Activated T-helper 1 cell treated with anti-CD3 and anti-CD28 coated beads, Interleukin-2, amount 50 U/mL, for 16 hours (primary cell): ENCODE data around the gene RFLNA.

Experiments used
- DNase-seq, 2 donors: peaks; one replicate each; pipeline ENCODE4 v3.0.0-alpha.2; 2020; ENCODE audit warnings: low read depth in 1 of 2, low spot score in 1 of 2

The RFLNA gene, protein sequence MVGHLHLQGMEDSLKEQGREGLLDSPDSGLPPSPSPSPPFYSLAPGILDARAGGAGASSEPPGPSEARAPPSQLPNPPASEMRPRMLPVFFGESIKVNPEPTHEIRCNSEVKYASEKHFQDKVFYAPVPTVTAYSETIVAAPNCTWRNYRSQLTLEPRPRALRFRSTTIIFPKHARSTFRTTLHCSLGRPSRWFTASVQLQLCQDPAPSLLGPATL

DNA sequence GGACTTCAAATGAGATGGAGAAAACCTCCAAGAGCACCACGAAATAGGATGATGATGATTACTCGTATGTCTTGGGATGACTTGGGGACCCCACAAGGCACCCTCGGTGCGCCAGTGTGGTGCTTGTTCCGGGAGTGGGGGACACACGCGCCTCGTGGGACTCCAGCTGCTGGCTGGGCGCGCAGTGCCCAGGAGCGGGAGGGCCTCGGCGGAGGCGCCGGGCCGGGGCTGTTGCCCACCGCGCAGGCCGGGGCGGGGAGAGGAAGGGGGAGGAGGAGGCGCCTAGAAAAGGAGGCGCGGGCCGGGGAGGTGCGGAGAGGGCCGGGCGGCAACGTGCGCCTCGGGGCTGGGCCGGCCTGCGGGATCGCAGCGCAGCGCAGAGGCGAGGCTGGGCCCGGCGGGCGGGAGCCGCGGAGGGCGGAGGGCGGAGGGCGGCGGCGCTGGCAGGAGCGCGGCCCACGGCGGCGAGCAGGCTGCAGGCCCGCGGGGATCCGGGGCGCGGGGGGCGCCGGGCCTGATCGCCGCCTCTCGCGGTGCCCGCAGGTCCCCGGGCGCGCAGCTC, at the start of gene RFLNA:
TSS of gene RFLNA (plus strand) at position 314 of the 562 bp plus-strand sequence. CDS start 337 bp downstream, outside the sequence.
- DNase-seq: no peak

DNA sequence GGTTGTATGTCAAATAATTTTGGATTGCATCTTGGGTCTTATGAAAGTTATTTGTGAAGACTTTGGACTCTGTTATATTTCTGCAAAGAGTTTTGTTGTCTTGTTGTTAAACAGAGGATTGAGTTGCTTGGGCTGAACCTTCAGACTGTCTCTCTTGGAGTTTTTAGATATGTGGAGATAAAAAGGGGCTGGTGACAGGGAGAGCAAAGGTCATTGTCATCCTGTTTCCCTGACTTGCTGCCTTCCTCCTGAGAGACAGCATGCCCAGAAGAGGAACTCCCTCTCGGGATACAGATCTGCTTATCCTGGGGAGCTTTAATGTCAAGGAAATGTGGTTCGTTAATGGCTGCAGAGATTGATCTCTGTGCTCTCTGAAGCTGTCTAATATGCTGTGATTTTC, 47.6 kb upstream of the RFLNA start:
- DNase-seq: no peak

DNA sequence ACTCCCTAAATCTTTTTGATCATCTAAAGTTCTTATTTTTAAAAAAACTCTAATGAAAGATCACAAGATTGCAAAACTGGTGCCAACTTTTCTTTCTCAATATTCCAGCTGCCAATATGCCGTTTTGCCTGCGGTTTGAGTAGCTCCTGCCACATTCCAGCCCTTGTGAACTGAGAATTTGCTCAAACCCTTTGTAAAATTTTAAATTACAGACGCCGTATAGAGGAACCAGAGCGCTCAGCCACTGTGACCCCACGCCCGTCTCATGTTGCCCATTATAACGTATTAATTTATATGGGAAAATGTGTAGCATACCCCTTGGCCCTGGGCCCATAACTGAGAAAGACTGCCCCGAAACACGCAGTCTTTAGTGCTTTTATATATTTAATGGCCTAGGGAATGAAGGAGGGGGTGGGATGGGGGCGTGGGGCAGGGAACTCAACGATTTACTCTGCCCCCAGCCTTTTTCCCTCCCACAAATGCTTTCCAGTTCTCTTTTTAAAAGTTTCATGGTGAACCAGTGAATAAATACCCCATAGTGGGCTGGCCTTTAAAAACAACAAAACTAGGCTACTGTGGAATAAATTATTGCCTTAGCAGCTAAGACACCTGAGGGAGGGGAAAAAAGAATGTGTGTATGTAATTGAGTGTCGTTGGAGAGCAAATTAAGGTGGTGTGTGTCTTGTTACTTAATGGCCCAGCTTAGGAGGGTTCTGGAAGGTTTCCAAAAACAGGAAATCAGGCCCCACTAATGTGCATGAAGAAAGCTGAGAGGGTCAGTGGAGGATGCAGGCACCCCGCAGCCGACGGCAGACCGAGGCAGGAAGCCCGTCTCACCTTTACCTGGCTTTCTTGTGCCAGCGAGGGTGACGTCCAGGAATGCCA, 45.7 kb upstream of the RFLNA start:
- DNase-seq: no peak

DNA sequence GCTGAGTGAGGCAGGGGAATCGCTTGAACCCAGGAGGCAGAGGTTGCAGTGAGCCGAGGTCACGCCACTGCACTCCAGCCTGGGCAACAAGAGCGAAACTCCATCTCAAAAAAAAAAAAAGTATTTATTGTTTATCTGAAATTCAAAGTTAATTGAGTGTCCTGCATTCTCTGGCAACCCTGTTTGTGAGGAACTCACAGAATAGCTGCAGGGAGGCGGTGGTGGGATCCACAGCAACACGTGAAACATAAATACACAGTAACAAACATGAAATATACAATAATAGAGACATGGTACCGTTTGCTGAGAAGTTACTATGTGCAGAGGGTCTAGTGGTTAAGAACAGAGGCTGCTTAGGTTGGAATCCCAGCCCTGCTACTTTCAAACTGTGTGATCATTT, 43.7 kb upstream of the RFLNA start:
- DNase-seq: no peak

DNA sequence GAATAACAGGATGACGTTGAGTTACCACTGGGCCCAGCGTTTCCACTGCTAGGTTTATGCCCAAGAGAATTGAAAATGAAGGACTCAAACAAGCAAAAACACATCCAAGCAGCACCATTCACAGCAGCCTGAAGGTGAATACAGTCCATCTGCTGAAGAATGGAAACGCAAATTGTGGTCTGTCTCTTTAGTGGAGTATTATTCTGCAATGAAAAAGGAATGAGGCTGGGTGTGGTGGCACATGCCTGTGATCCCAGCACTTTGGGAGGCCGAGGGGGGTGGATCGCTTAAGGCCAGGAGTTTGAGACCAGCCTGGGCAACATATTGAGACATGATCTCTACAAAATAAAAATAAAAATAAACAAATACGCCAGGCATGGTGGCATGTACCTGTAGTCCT, 41.9 kb upstream of the RFLNA start:
- DNase-seq: no peak

DNA sequence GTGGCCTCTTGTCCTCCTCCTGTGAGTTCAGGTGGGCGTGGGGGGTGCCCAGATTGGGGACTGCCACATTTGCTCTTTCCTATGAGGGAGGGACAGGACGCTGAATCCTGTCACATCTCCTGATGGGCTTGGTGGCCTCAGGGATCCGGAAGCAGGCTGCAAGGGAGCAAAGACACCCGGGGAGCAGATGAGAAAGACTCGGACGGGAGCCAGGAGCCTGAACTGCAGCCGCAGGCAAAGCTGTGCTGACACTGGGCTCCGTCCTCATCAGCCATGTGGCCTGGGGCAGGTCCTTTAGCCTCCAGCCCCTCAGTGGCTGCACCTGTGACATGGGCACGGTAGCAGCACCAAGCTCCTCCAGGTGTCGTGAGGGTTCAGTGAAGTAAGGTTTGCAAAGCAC, 40.8 kb upstream of the RFLNA start:
- DNase-seq: no peak

DNA sequence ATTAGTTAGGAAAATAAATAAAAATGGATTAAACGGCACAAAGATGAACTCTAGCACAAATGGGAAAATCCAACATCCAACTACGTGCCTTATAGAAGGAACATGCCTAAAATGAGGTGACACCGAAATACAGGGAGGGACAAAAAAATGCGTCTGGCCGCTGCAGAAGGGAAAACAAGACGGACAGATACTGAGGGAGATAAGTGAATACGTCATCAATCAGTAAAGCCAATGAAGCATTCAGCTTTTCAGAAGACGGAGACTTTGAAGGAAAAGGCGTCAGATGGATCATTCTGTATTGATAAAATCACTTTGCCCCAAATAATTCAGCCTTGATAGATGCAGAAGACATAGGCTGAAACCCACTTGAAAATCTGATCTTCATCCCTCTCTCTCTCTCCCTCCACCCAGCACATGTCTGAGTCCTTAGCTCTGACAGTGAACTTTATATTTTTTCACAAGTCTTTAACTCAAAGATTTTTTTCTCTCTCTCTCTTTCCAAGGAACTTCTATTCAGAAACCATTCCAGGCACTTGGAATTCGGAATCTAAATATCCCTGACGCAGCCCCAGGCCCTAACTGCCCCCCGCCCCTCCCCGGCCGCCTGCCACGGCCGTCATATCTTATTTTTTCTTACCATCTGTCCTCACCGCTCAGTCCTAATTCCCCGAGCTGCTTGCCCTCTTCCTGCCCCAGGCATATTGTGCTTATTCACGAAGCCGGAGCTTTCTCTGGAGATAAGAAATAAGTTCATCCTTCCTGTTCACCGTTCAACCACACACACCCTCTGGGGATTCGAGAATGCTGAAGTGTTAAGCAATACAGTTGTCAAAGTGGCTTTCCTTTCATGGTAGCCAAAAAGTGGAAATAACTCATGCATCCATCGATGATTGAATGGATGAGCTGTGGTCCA, 35.5 kb upstream of the RFLNA start:
- DNase-seq: no peak

DNA sequence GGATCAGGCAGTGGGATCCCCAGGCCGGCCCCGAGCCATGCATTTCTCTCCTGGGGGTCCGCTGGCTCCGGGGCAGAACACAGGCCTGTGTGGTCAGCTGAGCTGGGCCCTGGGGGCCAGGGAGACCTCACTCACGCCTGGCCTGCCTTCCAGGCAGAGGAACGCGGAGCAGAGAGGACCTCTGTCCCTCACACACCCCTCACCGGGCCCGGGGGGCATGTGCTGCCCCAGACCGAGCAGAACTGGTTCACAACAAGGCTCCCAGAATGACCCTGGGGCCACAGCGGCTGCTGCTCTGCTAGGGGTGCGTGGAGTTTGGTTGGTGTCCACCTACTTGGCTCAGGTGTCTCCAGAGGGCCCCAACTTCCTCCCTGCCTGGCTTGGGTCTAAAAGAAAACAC, 33.0 kb upstream of the RFLNA start:
- DNase-seq: no peak

DNA sequence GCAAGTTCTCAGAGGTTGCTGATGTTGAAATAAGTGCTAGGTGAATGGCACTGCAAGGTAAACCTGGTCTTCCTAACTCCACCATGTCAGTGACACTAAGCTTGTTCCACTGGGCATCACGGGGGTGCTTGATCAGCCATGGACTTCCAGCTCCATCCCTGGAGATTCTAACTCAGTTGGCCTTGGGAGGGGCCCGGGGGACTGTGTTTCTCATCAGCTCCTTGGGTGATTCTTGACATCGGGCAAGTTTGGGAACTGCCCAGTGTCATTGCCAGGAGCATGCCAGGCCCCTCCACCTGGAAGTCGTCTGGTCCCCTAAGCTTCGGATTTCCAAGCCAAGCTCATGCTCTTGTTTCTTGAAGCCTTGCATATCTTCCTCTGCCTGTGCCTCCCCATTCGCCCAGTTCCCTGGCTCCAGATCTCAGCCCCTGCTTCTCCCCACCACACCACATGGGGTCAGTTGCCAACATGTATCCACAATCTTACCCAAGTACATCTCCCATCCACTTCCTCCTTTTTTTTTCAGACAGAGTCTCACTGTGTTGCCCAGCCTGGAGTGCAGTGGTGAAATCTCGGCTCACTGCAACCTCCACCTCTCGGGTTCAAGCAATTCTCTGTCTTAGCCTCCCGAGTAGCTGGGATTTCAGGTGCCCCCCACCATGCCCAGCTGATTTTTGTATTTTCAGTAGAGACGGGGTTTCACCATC, 30.7 kb upstream of the RFLNA start:
- DNase-seq: no peak

DNA sequence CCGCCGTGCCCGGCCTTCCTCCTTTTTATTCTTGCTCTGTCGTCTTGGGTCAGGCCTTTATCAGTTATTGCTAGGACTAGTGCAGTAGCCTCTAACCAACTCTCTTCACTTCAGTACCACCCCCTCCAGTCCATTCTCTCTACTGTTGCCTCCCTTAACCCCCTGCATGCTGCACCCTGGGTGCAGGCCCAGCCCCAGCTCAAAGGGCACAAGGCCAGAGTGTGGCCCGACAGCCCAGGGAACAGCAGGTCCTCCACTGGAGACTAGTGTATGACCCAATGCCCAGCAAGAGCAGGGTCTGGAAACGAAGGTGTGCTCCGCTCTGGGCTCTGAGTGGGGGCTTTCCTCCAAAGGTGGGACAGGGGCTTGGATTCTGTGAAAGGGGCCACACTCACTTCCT, 30.0 kb upstream of the RFLNA start:
- DNase-seq: no peak

DNA sequence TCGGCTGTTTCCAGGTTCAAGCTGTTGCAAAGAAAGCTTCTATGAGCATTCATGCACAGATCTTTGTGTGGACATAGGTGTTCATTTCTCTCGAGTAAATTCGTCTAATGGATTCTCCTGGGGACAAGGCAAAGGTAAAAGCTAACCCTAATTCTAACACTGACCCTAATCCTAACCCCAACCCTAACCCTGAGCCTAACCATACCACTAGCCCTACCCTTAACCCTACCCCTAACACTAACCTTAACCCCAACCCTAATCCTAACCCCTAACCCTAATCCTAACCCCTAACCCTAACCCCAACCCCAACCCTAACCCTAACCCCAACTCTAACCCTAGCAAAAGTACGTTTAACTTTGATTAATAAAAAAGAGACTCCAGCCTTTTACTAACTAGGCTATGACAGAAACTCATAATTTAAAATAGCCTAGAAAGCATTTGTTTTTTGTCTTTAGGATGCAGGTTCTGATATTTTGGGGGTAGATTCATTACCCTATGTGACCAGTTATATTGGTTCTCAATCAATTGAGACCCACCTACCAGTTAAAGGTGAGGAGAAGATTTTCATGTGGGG, 27.6 kb upstream of the RFLNA start:
- no peak for DNase-seq

DNA sequence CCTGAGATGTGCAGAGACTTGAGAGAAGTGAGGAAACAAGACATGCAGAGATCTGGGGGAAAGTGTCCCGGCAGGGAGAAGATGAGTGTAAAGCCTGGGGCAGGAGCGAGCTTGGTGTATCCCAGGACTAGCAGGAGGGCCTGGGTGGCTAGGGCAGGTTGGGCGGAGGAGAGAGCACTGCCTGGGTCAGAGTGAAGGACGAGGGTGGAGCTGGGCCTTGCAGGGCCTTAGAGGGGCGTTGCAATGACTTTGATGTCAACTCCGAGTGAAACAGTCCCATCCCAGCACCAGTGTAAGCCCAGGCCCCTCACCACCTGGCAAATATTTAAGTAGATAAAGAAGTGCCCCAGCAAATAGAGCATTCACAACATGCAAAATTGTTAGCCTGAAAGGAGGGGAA, 24.2 kb upstream of the RFLNA start:
- DNase-seq: no peak

DNA sequence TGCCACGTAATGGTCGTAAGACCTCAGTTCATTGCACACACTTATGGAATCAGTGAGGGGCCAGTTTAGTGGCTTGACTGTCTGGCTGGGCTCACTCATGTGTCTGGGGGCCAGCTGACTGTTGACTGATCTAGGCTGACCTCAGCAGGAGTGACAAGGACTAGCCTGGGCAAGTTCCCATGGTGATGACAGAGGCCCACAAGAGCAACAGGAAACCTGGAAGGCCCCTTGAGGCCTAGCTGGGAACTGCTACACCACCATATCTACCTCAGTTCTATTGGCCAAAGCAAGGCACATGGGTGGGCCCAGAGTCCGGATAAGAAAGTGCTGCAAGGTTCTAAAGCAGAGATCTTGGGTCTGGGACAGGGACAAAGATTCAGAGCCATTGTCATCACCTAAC, 21.3 kb upstream of the RFLNA start:
- DNase-seq: no peak

DNA sequence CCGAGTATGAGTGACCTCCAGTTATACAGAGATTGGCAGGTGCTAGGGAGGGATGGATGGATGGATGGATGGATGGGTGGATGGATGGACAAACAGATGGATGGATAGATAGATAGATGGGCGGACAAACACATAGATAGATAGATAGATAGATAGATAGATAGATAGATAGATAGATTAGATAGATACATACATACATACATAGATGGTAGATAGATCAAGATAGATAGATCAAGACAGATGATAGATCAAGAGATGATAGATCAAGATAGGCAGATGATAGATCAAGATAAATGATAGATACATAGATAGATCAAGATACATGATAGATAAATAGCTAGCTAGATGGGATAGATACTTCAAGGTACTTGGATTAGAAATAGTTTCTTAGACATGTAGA, 18.6 kb upstream of the RFLNA start:
- DNase-seq: no peak

DNA sequence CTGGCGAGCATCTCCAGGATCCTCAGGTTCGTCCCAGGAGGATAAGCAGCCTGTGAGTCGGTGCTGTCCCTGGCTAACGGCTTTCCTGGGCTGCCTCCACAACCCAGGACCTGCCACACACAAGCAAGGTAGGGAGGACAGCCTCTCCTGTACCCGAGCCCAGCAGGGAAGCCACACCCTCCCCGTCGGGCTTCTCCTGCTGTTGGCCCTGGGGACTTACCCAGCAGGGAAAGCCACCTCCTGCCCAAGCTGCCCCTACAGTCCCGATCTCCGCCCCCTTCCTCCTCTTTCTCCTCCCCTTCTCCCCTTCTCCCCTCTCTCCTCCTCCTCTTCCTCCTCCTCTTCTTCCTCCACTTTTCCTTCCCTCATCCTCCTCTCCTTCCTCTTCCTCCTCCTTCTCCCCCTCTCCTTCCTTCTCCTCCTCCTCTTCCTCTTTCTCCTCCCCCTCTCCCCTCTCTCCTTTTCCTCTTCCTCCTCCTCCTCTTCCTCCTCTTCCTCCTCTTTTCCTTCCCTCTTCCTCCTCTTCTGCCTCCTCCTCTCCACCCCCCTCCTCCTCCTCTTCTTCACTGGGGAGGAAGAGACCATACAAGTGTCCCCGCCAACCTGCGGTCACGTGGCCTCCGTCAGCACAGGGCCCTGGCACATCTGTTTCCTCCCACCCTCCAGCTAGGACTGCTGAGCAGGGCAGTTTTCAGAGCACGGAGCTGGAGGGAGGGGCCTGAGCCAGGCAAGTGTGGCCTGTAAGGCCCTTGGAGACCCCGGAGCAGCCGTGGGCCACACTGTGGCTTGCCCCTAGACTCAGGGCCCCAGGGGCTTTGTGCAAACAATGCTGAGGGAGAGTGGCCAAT, 17.3 kb upstream of the RFLNA start:
- no peak for DNase-seq

DNA sequence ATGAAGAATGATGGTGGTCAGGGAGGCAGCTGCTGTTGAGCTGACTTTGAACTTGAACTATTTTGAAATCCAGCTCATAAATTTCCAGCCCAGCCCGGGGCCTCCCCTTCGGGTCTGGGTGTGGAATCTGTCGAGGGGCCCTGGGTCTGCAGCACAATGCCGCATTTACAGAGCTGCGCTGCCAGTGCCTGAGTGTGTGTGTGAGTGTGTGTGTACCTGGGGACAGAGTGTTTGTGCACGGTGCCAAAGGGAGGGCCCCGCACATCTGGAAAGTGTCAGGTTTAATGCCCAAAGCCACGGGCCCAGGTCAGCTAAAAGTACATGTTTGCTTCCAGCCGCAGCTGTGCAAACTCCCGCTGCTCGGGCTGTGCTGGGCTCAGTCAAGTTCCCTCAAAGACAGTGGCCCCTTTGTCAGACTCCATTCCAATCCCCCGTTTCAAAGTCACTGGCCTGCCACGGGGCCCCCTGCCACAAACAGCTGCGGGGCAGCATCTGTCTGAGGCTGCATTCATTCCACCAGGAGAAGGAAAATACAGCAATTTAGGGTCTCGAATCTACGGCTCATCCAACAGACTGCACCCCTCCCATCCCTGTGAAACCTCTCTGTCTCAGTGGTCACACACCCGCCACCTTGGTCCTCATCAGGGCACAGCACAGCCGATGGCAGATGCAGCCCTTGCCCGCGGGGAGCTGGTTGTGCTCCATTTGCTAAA, 16.3 kb upstream of the RFLNA start:
- no peak for DNase-seq

DNA sequence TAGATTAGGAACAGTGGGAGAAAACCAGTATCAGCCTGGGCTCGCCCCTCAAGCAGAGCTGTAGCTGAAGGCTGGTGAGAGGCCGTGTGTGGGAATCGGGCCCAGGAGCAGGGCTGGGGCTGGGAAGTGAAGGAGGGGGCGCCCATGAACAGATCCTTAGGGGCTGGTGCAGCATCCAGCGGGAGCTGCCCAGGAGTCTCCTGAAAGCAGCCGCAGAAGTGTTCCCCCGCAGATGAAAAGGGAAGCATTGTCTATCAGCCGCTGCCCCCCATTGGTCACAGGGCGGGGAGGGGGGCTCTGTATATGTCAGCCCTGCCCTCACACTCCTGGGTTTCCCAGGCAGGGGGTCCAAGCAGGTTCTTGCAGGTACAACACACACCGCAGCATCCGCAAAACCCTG, 15.6 kb upstream of the RFLNA start:
- DNase-seq: no peak

DNA sequence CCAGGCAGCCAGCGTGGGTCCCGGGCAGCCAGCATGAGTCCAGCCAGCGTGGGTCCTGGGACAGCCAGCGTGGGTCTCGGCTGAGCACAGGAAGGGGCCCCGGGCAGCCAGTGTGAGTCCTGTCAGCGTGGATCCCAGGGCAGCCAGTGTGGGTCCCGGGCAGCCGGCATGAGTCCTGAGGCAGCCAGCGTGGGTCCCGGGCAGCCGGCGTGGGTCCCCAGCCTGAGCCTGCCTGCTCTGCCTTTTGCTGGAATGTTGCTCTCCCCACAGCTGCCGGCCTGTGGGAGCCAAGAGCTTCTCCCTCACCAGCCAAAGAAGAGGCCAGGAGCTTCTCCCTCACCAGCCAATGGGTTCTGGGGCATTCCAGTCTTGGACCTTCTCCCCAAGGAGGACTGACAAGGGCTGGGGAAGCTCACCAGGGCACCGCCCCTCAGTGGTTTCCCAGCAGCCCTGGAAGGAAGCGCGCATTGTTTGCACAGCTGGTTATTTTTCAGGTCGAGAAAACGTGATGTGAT, 15.0 kb upstream of the RFLNA start:
- no peak for DNase-seq

DNA sequence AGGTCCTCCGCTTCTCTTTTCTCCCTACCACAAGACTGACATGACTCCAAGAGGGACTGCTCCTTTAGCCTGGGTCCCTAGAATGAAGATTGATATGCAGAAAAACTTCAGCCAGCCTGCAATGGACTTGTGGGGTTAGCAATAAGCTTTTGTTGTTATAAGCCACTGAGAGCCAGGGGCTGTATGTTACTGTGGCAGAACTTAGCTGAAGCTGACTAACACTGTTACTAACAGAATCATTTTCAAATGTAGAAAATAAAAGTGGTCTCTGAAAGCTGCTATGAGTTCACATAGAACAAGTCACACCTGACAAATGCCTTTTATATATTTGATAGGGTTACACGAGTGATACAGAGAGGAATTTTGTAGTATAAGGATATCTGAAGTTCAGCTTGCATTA, 13.6 kb upstream of the RFLNA start:
- no peak for DNase-seq
